Lower lobe of right lung (tissue), 2 donors: Measurements from ENCODE around the gene SAMD4B. TPM values are rescaled to one million over a fixed set of nuclear protein-coding genes. Genes with fewer than 3 reads are reported as not detected.

Source experiments
- ATAC-seq, 2 donors: fragments of 200-7000 bp; cut with Tn5 transposase; one replicate each; pipeline ENCODE4 v1.9.1; 2020 to 2022; ENCODE audit warnings: mild to moderate bottlenecking in 2 of 2, moderate library complexity in 2 of 2
- DNase-seq: peaks from one replicate; pipeline ENCODE4 v3.0.0-alpha.2; 2020
- H3K27ac ChIP-seq: fragments of 200-600 bp; one replicate; pipeline ENCODE4 v1.8.0; 2022
- H3K27me3 ChIP-seq: fragments of 200-600 bp; one replicate; pipeline ENCODE4 v1.8.0; 2022; ENCODE audit warnings: low read depth
- H3K36me3 ChIP-seq: fragments of 200-600 bp; one replicate; pipeline ENCODE4 v1.8.0; 2022; ENCODE audit warnings: mild to moderate bottlenecking
- H3K4me1 ChIP-seq: fragments of 200-600 bp; one replicate; pipeline ENCODE4 v1.8.0; 2022
- H3K4me3 ChIP-seq: fragments of 200-600 bp; one replicate; pipeline ENCODE4 v1.8.0; 2022; ENCODE audit warnings: mild to moderate bottlenecking
- H3K9me3 ChIP-seq: fragments of 200-600 bp; one replicate; pipeline ENCODE4 v1.8.0; 2022
- CTCF ChIP-seq: fragments of 200-600 bp; IDR thresholded peaks from one replicate; pipeline ENCODE4 v1.8.0; 2022; ENCODE audit warnings: antibody characterized with exemption, mild to moderate bottlenecking
- intact Hi-C: fragments of 100-400 bp; cut with DNase I; formaldehyde crosslinking; loops from one replicate; pipeline ENCODE4 v1.11.0; 2022
- total RNA-seq: library from RNA; stranded (reverse); fragmentation: NEBNext Ultra II Directional; extraction: Animal tissue kit (Norgen Biotek cat#: 25700); gene quantifications from one replicate; pipeline ENCODE4 v1.2.1, GENCODE V29; 2021
- donor health status: DM: no; HTN: yes; CAD: no; lungs with severe emphysema.

The SAMD4B gene
- total RNA-seq, 1 donor from 2014 or later, result 74.4 TPM

GRCh38 chr19:39384839-39385568 lies 42.8 kb downstream of the SAMD4B start:
- Histone ChIP-seq H3K27me3 (no peaks in the 10 kb centered on the region), H3K4me1 (peaks cover 10% of the 10 kb centered on the region), H3K9me3 (no peaks in the 10 kb centered on the region), H3K27ac (no peak overlapping the region), H3K36me3 (peaks cover 98% of the 10 kb centered on the region), H3K4me3 (no peak overlapping the region)
- ATAC-seq (peak; percentile 8 to 29), DNase-seq (no peak)
- no peak for TF ChIP-seq CTCF
- intact Hi-C loops, result no loop called here

GRCh38 chr19:39385629-39386411 lies 43.6 kb downstream of the SAMD4B start:
- no peak for TF ChIP-seq CTCF
- intact Hi-C loops, result no loop called here
- Histone ChIP-seq H3K27me3 (no peaks in the 10 kb centered on the region), H3K9me3 (no peaks in the 10 kb centered on the region), H3K27ac (no peak overlapping the region), H3K36me3 (peaks cover 90% of the 10 kb centered on the region), H3K4me3 (no peak overlapping the region), H3K4me1 (peaks cover 15% of the 10 kb centered on the region)
- ATAC-seq (no peak), DNase-seq (no peak)

- Histone ChIP-seq H3K4me3 (no peak overlapping the region), H3K4me1 (peaks cover 17% of the 10 kb centered on the region), H3K36me3 (peaks cover 82% of the 10 kb centered on the region), H3K27ac (no peak overlapping the region), H3K9me3 (no peaks in the 10 kb centered on the region), H3K27me3 (no peaks in the 10 kb centered on the region)
- ATAC-seq, result no peak
- intact Hi-C loops, result no loop called here
- DNase-seq, result no peak
- TF ChIP-seq CTCF, result no peak
Observed at GRCh38 chr19:39386557-39386956, 44.3 kb downstream of the SAMD4B start.

- TF ChIP-seq CTCF, result no peak
- H3K36me3 ChIP-seq, result peaks cover 72% of the 10 kb centered on the region
Observed at GRCh38 chr19:39388657-39389056, 46.4 kb downstream of the SAMD4B start.

GRCh38 chr19:39389631-39390414 lies 47.6 kb downstream of the SAMD4B start:
- ATAC-seq, result no peak
- intact Hi-C loops, result no loop called here
- TF ChIP-seq CTCF, result no peak
- Histone ChIP-seq H3K9me3 (no peaks in the 10 kb centered on the region), H3K36me3 (peaks cover 72% of the 10 kb centered on the region), H3K4me1 (peaks cover 28% of the 10 kb centered on the region), H3K4me3 (peak overlapping the region; percentile 90), H3K27me3 (no peaks in the 10 kb centered on the region), H3K27ac (peak overlapping the region; percentile 98)
- peak; percentile 22 for DNase-seq

More at GRCh38 chr19:39388657-39389056, 46.4 kb downstream of the SAMD4B start:
- intact Hi-C loops, result no loop called here
- DNase-seq, result no peak
- Histone ChIP-seq H3K27ac (no peak overlapping the region), H3K27me3 (no peaks in the 10 kb centered on the region), H3K9me3 (no peaks in the 10 kb centered on the region), H3K4me3 (no peak overlapping the region), H3K4me1 (peaks cover 28% of the 10 kb centered on the region)
- ATAC-seq, result no peak
